B cell (primary cell): ENCODE results near the gene CPNE4.

ENCODE experiments used
- CTCF ChIP-seq: fragments of 200-600 bp; IDR thresholded peaks from one replicate; pipeline ENCODE4 v1.8.0; 2022; ENCODE audit warnings: antibody characterized with exemption, mild to moderate bottlenecking
- EZH2 ChIP-seq: IDR thresholded peaks from 2 replicates; pipeline ENCODE4 v1.6.1; 2012; ENCODE audit warnings: borderline replicate concordance, low read depth, mild to moderate bottlenecking, moderate library complexity, low read length; ENCODE audit not compliant: insufficient read depth, poor library complexity, severe bottlenecking

- TF ChIP-seq CTCF (no peak), EZH2 (no peak)
These were observed 31.1 kb downstream of the CPNE4 start for GRCh38 chr3:132003685-132004084.
